Measurements from ENCODE around the gene RASSF6.

The RASSF6 gene

DNA sequence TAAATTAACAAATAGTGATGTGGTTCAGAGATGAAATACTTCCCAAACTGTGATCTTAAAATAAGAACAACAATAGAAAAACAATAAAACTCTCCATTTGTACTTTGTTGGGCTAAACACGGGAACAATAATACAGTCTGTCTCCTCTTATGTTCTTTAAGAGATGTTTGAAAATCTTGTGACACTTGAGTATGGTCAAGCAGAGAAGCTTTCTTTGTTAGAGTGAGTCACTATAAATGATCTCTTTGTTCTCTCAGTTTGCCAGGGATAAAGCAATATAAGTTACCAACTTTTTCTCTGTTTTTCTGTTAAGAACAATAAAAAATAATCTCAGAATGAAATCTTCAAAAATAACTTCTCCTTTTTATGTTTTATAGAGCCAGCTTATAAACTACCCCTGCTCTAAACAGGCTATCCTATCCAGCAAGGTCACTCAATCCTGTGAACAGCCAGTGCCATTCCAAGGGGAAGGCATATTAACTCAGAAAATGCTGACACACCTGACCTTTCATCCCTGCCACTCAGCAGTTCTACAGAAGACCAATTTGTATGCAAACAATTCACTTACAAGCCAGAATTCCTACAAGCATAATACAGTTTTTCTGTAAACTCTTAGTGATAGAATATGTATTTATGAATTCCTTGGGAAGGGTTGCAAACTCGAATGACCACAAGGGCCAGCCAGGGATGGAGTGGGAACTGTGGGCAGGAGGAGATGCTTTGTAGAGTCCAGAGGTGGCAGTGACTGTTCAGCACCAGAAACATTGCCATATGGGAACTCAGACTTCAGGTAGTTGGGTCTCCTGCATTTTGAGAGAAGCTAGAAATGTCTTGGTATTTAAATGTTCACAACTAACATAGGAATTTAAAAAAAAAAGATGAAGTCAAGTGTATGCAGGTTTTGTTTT, 86.5 kb downstream of the RASSF6 start:
- TF ChIP-seq, protein P1, sequence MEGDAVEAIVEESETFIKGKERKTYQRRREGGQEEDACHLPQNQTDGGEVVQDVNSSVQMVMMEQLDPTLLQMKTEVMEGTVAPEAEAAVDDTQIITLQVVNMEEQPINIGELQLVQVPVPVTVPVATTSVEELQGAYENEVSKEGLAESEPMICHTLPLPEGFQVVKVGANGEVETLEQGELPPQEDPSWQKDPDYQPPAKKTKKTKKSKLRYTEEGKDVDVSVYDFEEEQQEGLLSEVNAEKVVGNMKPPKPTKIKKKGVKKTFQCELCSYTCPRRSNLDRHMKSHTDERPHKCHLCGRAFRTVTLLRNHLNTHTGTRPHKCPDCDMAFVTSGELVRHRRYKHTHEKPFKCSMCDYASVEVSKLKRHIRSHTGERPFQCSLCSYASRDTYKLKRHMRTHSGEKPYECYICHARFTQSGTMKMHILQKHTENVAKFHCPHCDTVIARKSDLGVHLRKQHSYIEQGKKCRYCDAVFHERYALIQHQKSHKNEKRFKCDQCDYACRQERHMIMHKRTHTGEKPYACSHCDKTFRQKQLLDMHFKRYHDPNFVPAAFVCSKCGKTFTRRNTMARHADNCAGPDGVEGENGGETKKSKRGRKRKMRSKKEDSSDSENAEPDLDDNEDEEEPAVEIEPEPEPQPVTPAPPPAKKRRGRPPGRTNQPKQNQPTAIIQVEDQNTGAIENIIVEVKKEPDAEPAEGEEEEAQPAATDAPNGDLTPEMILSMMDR (IDR thresholded peaks at IDR 0.05; ENCODE audit: low read depth, low read length, poor library complexity, severe bottlenecking) = no peak
- TF ChIP-seq EZH2phosphoT487 (IDR thresholded peaks at IDR 0.05; ENCODE audit: borderline replicate concordance, low read length) = no peak
- H3K4me2 ChIP-seq (ENCODE audit: low read length) = no peak overlapping the region

DNA sequence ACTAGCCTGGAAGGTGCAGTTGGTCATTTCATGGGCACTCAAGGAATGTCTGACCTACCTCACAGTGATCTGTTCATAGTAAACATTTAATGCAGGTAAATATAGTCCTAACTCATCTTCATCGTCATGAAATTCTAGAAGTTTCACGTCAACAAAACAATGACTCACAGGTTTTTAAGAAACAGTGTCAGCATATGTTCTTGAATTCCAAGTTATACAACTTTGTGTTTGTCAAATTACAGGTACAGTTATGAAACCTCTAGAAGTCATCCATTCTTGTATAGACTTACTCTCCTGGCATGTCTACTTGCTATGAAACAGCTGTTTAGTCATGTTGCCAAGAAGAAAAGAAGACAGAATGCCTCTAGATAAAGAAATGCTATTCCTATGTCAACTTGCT, 92.1 kb downstream of the RASSF6 start:
- Histone ChIP-seq H3K4me2 (ENCODE audit: low read length) (no peak overlapping the region), H3K36me3 (ENCODE audit: control insufficient read depth, low read length) (no peaks in the 10 kb centered on the region), H3K79me2 (ENCODE audit: control insufficient read depth, low read length) (no peaks in the 10 kb centered on the region), H3F3A (ENCODE audit: control insufficient read depth, insufficient read depth) (no peaks in the 10 kb centered on the region), H3K9me2 (replicated peaks; ENCODE audit: control insufficient read depth, low read length) (no peaks in the 10 kb centered on the region), H3K4me3 (ENCODE audit: low read length) (no peak overlapping the region), H3K27me3 (ENCODE audit: control insufficient read depth, low read length) (no peaks in the 10 kb centered on the region), H4K20me1 (ENCODE audit: control insufficient read depth, insufficient read depth, low read depth, low read length) (no peaks in the 10 kb centered on the region), H3K9me3 (ENCODE audit: control insufficient read depth, insufficient read depth, low read length) (no peaks in the 10 kb centered on the region), H3K27ac (ENCODE audit: low read depth, low read length) (no peak overlapping the region), H3K4me1 (ENCODE audit: control insufficient read depth, low read length) (peaks cover 4% of the 10 kb centered on the region; the same call in 1 of the 2 replicates)
- TF ChIP-seq, protein P1 (IDR thresholded peaks at IDR 0.05; ENCODE audit: low read depth, low read length, poor library complexity, severe bottlenecking) = no peak
- TF ChIP-seq EZH2phosphoT487 (IDR thresholded peaks at IDR 0.05; ENCODE audit: borderline replicate concordance, low read length) = no peak

More for the DNA sequence above, 86.5 kb downstream of the RASSF6 start:
- no peaks in the 10 kb centered on the region for H4K20me1 ChIP-seq (ENCODE audit: control insufficient read depth, insufficient read depth, low read depth, low read length)
- no peaks in the 10 kb centered on the region for H3K79me2 ChIP-seq (ENCODE audit: control insufficient read depth, low read length)
- no peaks in the 10 kb centered on the region for H3K9me3 ChIP-seq (ENCODE audit: control insufficient read depth, insufficient read depth, low read length)
- H3K4me3 ChIP-seq (ENCODE audit: low read length) = no peak overlapping the region
- H3K9me2 ChIP-seq (replicated peaks; ENCODE audit: control insufficient read depth, low read length) = no peaks in the 10 kb centered on the region
- no peak overlapping the region for H3K27ac ChIP-seq (ENCODE audit: low read depth, low read length)
- H3F3A ChIP-seq (ENCODE audit: control insufficient read depth, insufficient read depth) = no peaks in the 10 kb centered on the region
- H3K36me3 ChIP-seq (ENCODE audit: control insufficient read depth, low read length) = no peaks in the 10 kb centered on the region
- no peaks in the 10 kb centered on the region for H3K27me3 ChIP-seq (ENCODE audit: control insufficient read depth, low read length)
- H3K4me1 ChIP-seq (ENCODE audit: control insufficient read depth, low read length) = no peaks in the 10 kb centered on the region

DNA sequence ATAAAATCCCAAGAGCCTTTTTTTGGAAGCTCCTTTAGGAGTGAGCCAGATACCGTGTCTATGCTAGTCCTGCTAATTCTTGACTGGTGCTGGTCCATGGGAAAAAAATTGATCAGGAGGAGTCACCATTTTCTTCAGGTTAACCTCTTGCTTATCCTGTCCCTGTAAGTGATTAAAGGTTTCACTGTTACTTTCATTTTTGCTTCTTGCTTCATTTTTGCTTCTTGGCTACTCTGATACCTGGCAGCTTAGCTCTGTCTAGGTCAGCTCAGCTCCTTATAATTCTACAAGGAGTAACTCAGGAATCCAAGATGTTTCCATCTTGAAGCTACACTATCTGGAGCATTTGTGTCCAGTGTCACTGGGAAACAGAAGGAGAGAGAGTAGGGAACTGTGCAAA, 93.0 kb downstream of the RASSF6 start:
- no peaks in the 10 kb centered on the region for H3K9me3 ChIP-seq (ENCODE audit: control insufficient read depth, insufficient read depth, low read length)
- H3K27me3 ChIP-seq (ENCODE audit: control insufficient read depth, low read length) = no peaks in the 10 kb centered on the region
- no peak overlapping the region for H3K4me3 ChIP-seq (ENCODE audit: low read length)
- no peaks in the 10 kb centered on the region for H3K36me3 ChIP-seq (ENCODE audit: control insufficient read depth, low read length)
- TF ChIP-seq EZH2phosphoT487 (IDR thresholded peaks at IDR 0.05; ENCODE audit: borderline replicate concordance, low read length) = no peak
- TF ChIP-seq, protein P1 (IDR thresholded peaks at IDR 0.05; ENCODE audit: low read depth, low read length, poor library complexity, severe bottlenecking) = no peak
- no peaks in the 10 kb centered on the region for H3K9me2 ChIP-seq (replicated peaks; ENCODE audit: control insufficient read depth, low read length)
- peaks cover 4% of the 10 kb centered on the region; the same call in 1 of the 2 replicates for H3K4me1 ChIP-seq (ENCODE audit: control insufficient read depth, low read length)
- no peaks in the 10 kb centered on the region for H3F3A ChIP-seq (ENCODE audit: control insufficient read depth, insufficient read depth)
- no peaks in the 10 kb centered on the region for H3K79me2 ChIP-seq (ENCODE audit: control insufficient read depth, low read length)
- no peak overlapping the region for H3K4me2 ChIP-seq (ENCODE audit: low read length)
- no peaks in the 10 kb centered on the region for H4K20me1 ChIP-seq (ENCODE audit: control insufficient read depth, insufficient read depth, low read depth, low read length)
- no peak overlapping the region for H3K27ac ChIP-seq (ENCODE audit: low read depth, low read length)

Measured in DOHH2 (cell line).